NCI-H2227 treated with DMSO at 0.1 percent for 48 hours (cell line): ENCODE data around the gene CARD8.
"Not testable (repeated sequence)": the region's sequence is repeated elsewhere in the genome, so short reads cannot be mapped to it uniquely, and the experiment has no call there.

Source experiments
- DNase-seq: peaks from one replicate; lab custom pipeline; 2025; lab: John Stamatoyannopoulos, UW

CARD8 gene

GRCh38 chr19:48260359-48260714 is 4.6 kb upstream of the CARD8 start:
- not testable (repeated sequence) for DNase-seq

- DNase-seq = not testable (repeated sequence)
Observed at GRCh38 chr19:48258992-48259391, 3.3 kb upstream of the CARD8 start.

GRCh38 chr19:48258350-48258749 is 2.6 kb upstream of the CARD8 start:
- DNase-seq = no peak

GRCh38 chr19:48254529-48254970 is 1.2 kb downstream of the CARD8 start:
- no peak for DNase-seq

GRCh38 chr19:48253999-48254398 is 1.7 kb downstream of the CARD8 start:
- DNase-seq = no peak

GRCh38 chr19:48252609-48253008 is 3.1 kb downstream of the CARD8 start:
- DNase-seq = no peak

- DNase-seq = no peak
Observed at GRCh38 chr19:48250290-48251025, 5.3 kb downstream of the CARD8 start.

- no peak for DNase-seq
Observed at GRCh38 chr19:48249502-48250014, 6.2 kb downstream of the CARD8 start.

- no peak for DNase-seq
Observed at GRCh38 chr19:48248081-48248833, 7.5 kb downstream of the CARD8 start.

GRCh38 chr19:48247212-48247611 is 8.5 kb downstream of the CARD8 start:
- no peak for DNase-seq

GRCh38 chr19:48246101-48246500 is 9.6 kb downstream of the CARD8 start:
- DNase-seq = no peak

GRCh38 chr19:48244281-48244680 is 11.4 kb downstream of the CARD8 start:
- no peak for DNase-seq

- DNase-seq = not testable (repeated sequence)
Observed at GRCh38 chr19:48241771-48242170, 13.9 kb downstream of the CARD8 start.

- no peak for DNase-seq
Observed at GRCh38 chr19:48239582-48240141, 16.1 kb downstream of the CARD8 start.

- no peak for DNase-seq
Observed at GRCh38 chr19:48239120-48239519, 16.6 kb downstream of the CARD8 start.

GRCh38 chr19:48237057-48237456 is 18.7 kb downstream of the CARD8 start:
- DNase-seq = no peak

GRCh38 chr19:48230555-48231129 is 25.1 kb downstream of the CARD8 start:
- no peak for DNase-seq

GRCh38 chr19:48221628-48222027 is 34.1 kb downstream of the CARD8 start:
- DNase-seq = no peak

- not testable (repeated sequence) for DNase-seq
Observed at GRCh38 chr19:48220784-48221183, 34.9 kb downstream of the CARD8 start.

- DNase-seq = no peak
Observed at GRCh38 chr19:48218997-48219396, 36.7 kb downstream of the CARD8 start.

GRCh38 chr19:48216933-48217332 is 38.8 kb downstream of the CARD8 start:
- no peak for DNase-seq

GRCh38 chr19:48213959-48214358 is 41.8 kb downstream of the CARD8 start:
- no peak for DNase-seq

GRCh38 chr19:48210005-48210404 is 45.7 kb downstream of the CARD8 start:
- no peak for DNase-seq
